ENCODE measurements around the gene AGK.
A peak's percentile ranks its signal among the peaks of the same experiment; 100 is the strongest.

The AGK gene

GRCh38 chr7:141551094-141551781 is at the start of gene AGK:
Gene AGK (plus strand): TSS chr7:141551410. CDS start chr7:141555467, 4,057 bp downstream.
- DNase-seq (ENCODE audit: low spot score): peak; percentile 93

- DNase-seq (ENCODE audit: low spot score): no peak
Observed at GRCh38 chr7:141501451-141501850, 49.8 kb upstream of the AGK start.

- no peak for DNase-seq (ENCODE audit: low spot score)
Observed at GRCh38 chr7:141511316-141511675, 39.9 kb upstream of the AGK start.

- DNase-seq (ENCODE audit: low spot score): no peak
Observed at GRCh38 chr7:141511676-141512396, 39.4 kb upstream of the AGK start.

GRCh38 chr7:141512597-141512996 is 38.6 kb upstream of the AGK start:
- DNase-seq (ENCODE audit: low spot score): no peak

DNA sequence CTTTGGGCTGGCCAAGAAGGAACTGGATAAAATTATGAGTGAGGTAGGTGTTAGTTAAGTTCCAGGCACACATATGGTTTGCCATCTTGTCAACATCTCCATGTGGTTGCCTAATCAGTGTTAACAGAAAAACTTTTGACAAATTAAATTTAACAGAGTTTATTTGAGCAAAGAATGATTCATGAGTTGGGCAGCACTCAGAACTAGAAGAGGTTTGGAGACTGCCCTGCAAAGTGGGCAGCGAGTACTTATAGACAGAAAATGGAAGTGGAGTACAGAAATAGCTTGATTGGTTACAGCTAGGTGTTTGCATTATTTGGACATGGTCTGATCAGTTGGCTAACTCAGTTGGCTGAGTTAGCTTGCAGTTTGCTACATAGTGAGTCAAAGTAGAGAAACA is 37.5 kb upstream of the AGK start:
- no peak for DNase-seq (ENCODE audit: low spot score)

DNA sequence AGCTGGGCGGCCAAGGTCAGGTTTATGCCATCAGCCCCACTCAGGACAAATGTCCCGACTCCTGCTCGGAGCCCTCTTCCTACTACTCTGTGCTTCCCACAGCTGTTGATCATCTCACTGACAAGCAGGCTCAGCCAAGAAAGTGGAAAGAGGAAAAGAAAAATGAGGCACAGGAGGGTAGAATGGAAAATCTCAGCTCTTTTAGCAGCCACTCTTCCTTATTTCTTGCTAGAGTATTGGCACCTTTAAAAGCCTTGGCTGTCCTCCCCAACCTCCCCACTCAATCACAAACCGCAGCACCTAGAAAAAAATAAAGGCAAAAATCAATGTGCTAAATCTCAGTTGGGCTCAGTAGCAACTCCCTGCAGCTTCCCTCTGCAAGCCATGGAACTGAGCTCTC is 35.3 kb upstream of the AGK start:
- DNase-seq (ENCODE audit: low spot score): no peak

GRCh38 chr7:141519623-141520022 is 31.6 kb upstream of the AGK start:
- DNase-seq (ENCODE audit: low spot score): no peak

DNA sequence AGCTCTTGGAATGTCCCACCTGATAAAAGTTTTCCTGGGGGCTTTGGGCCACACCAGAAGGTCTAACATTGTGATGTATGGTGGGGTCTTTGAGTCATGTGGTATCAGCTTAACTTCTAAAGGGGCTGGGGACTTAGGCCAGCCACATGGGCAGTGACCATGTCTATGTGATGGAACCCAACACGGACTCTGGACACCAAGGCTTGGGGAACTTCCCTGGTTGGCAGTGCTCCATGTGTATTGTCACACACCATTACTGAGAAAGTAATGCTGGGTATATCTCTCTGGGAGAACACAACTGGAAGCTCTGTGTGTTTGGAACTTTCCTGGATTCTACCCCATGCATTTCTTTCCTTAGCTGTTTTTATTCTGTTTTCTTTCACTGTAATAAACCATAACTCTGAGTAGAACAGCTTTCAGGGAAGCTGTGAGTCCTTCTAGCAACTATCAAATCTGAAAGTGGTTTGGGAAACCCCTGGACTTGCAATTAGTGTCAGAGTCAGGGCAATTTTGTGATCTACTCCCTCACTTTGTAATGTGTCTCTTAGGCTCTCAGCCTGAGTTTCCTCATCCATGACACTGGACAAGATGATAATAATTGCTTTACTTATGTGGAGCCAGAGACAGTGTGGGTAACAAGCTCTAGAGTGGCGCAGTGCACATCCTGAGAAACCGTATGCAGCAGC is 28.4 kb upstream of the AGK start:
- no peak for DNase-seq (ENCODE audit: low spot score)

- no peak for DNase-seq (ENCODE audit: low spot score)
Observed at GRCh38 chr7:141525973-141526514, 25.2 kb upstream of the AGK start.

DNA sequence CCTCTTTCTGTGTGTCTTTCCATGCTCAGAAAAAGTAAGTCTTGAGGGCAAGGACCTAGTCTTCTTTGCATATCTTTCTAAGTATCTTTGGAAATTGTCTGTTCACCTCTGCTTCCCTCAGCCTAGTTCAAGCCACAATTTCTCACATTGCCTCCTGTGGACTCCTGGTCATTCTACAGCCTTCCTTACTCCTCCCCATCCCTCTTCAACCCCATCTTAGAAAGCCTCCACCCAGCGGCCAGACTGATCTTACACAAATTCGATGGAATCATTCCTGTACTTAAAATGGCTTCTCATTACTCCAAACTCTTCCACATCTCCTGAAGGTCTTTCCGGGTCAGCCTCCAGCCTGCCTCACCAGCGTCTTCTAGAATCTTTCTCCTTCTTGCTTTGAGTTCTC is 24.1 kb upstream of the AGK start:
- DNase-seq (ENCODE audit: low spot score): no peak

- DNase-seq (ENCODE audit: low spot score): no peak
Observed at GRCh38 chr7:141528399-141528798, 22.8 kb upstream of the AGK start.

DNA sequence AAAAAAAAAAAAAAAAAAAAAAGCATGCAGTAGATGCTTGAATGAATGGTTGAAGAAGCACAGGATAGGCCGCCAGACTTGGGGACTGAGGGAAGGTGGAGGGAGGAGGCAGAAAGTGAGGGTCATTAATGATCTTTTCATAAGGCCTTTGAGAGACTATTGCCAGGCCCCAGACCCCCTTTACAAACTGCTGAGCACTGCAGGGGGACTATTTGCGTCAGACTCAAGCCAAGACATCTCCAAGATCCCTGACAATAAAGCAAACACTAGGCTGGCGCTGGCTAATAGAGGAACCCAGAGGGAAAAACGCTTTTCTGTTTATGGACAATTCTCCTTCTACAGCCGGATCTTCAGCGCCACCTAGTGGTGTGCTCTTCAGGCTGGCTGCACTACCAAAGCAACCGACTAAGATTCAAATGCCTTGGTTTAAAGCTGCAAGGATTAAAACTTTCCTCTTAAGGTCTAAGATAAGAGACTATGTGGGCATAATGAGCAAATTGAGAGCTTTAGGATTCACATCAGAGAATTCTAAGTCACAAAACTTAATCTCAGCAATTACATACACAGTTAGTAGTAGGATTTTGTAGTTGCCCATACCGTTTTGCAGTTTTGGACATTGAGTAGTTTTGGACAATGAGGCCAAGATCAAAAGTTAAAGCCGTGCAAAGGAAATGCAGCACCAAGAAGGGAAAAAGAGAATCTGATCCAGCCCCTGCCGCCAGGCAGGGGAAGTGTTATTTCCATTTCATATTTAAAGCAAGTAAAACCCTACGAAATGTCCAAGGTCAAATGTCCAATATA is 17.9 kb upstream of the AGK start:
- peak; percentile 81 for DNase-seq (ENCODE audit: low spot score)

- DNase-seq (ENCODE audit: low spot score): no peak
Observed at GRCh38 chr7:141534757-141535737, 16.2 kb upstream of the AGK start.

- no peak for DNase-seq (ENCODE audit: low spot score)
Observed at GRCh38 chr7:141537906-141538305, 13.3 kb upstream of the AGK start.

DNA sequence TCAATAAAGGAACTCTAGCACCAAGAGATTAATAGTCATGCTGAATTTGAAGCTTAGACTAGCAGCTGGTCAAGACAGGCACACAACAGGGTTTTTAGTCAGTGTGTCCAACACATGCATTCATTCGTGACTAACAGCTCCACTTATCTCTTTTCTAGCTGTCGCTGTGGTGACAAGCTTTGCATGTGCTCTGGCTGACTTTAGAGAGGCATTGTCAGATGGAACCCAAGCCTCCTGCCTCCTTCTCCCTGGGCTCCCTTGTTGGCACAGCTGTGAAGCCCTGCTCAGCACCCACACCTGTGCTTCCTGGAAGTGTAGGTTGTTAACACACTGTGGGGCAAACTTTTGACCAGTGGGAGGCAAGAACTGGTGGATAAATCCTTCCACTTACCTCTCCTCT is 9.8 kb upstream of the AGK start:
- DNase-seq (ENCODE audit: low spot score): no peak

- DNase-seq (ENCODE audit: low spot score): no peak
Observed at GRCh38 chr7:141544831-141545230, 6.4 kb upstream of the AGK start.

DNA sequence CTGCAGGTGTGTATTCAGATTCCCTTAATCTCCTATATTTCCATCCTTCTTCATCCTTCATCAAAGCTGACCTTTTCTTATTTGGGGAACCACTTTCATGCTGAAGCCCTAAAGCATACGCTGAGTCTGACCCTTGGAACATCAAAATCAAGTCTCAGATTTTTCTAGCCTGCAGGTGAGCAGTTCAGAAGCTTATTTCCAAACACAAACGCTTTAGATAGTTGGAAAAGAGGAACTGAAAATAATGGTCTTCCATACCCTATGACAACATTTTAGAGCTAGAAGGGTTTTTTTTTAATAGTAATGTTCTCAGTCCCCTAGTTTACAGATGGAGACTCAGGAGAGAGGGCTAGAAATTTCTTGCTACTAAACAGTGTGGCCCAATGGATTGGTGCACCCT is 1.6 kb upstream of the AGK start:
- no peak for DNase-seq (ENCODE audit: low spot score)

DNA sequence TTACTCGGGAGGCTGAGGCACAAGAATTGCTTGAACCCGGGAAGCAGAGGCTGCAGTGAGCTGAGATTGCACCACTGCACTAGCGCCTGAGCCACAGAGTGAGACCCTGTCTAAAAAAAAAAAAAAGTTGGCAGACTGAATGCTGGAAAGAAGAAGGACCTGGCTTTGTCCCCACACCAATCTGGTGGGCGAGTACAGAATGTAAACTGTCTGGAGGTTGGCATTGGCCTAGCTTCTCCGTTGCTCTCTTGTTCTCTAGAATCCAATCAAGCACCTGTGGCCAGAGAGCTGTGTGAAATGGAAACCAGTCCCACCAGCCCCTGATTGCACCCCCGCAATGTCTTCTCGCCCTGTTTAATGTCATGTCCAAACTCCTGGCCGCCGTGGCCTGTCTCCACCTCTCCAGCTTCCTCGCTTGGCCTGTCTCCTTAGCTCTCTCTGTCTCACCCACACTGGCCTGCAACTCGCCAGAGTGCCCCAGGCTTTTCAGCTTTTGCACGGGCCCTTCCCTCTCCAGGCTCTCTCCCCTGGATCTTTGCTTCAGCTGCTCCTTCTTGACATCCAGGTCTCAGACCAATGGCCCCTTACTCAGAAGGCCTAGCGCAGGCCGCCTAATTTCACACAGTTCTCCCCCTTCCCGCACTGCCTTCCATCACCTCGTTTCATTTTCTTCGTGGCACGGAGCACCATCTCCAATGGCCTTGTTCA is 670 bp upstream of the AGK start:
- DNase-seq (ENCODE audit: low spot score): peak; percentile 47

DNA sequence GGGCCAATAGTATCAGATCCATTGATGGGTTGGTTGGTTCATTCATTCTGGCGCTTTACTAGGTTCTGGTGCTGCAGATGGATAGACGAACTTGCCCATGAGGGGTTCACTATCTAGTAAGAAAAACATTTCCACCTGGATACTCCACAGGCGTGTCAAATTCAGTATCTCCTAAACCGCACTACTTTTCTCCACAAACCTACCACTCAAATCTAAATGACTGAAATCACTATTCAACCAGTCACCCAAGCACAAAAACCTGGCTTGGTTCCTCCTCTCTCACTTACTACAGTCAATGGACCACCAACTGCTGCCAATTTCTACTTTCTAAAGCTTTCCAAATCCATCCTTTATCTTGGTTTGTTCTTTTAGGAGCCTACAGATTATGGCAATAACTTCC is 572 bp downstream of the AGK start:
- no peak for DNase-seq (ENCODE audit: low spot score)

All from D341Med (cell line).